Sigmoid colon (tissue), 4 donors: Measurements from ENCODE around the gene TSG101.

Source experiments
- EP300 ChIP-seq, 4 donors: sonication (generic); formaldehyde crosslinking; IDR thresholded peaks; one replicate each; pipeline ENCODE4 v1.6.1; 2017; ENCODE audit warnings: antibody characterized with exemption in 4 of 4
- POLR2A ChIP-seq, 2 donors: fragments of 450-650 bp; IDR thresholded peaks; one replicate each; pipeline ENCODE4 v1.6.1; 2016; ENCODE audit warnings: antibody characterized with exemption in 2 of 2, mild to moderate bottlenecking in 2 of 2, moderate library complexity in 2 of 2
- POLR2AphosphoS5 ChIP-seq, 4 donors: sonication (generic); formaldehyde crosslinking; IDR thresholded peaks; one replicate each; pipeline ENCODE4 v1.6.1; 2017; ENCODE audit warnings: antibody characterized with exemption in 4 of 4
- TF ChIP-seq, protein P1 (sequence below), 4 experiments: fragments of 450-650 bp in 3 of 4; fragments of 200-600 bp in 1 of 4; IDR thresholded peaks; one replicate each; pipeline ENCODE4 v1.5.1; 2016 to 2019; ENCODE audit warnings: antibody characterized with exemption in 4 of 4, mild to moderate bottlenecking in 3 of 4, moderate library complexity in 2 of 4

- TF ChIP-seq, protein P1, sequence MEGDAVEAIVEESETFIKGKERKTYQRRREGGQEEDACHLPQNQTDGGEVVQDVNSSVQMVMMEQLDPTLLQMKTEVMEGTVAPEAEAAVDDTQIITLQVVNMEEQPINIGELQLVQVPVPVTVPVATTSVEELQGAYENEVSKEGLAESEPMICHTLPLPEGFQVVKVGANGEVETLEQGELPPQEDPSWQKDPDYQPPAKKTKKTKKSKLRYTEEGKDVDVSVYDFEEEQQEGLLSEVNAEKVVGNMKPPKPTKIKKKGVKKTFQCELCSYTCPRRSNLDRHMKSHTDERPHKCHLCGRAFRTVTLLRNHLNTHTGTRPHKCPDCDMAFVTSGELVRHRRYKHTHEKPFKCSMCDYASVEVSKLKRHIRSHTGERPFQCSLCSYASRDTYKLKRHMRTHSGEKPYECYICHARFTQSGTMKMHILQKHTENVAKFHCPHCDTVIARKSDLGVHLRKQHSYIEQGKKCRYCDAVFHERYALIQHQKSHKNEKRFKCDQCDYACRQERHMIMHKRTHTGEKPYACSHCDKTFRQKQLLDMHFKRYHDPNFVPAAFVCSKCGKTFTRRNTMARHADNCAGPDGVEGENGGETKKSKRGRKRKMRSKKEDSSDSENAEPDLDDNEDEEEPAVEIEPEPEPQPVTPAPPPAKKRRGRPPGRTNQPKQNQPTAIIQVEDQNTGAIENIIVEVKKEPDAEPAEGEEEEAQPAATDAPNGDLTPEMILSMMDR (IDR thresholded peaks at IDR 0.05): no peak
- TF ChIP-seq POLR2A (IDR thresholded peaks at IDR 0.05) (no peak), POLR2AphosphoS5 (IDR thresholded peaks at IDR 0.05) (no peak), EP300 (IDR thresholded peaks at IDR 0.05) (no peak)
Observed at GRCh38 chr11:18575361-18575760, 48.6 kb upstream of the TSG101 start.
